GM23248 (cell line): Measurements from ENCODE around the gene SLC6A12. TPM values are rescaled to one million over a fixed set of nuclear protein-coding genes. Genes with fewer than 3 reads are reported as not detected.

ENCODE experiments used
- DNase-seq: peaks from one replicate; pipeline ENCODE4 v3.0.0-alpha.2; 2015
- H2AFZ ChIP-seq: fragments of 200-600 bp; sonication (generic); 2 replicates; pipeline ENCODE4 v1.6.1; 2016; ENCODE audit warnings: antibody characterized with exemption
- H3F3A ChIP-seq: fragments of 200-600 bp; sonication (generic); 2 replicates; pipeline ENCODE4 v1.6.1; 2016; ENCODE audit warnings: mild to moderate bottlenecking, antibody characterized with exemption, mixed run types; ENCODE audit not compliant: insufficient read depth
- H3K27ac ChIP-seq: fragments of 200-600 bp; sonication (generic); 2 replicates; pipeline ENCODE4 v1.5.1; 2016; ENCODE audit warnings: mild to moderate bottlenecking
- H3K27me3 ChIP-seq: fragments of 200-600 bp; sonication (generic); replicated peaks from 2 replicates; pipeline ENCODE4 v1.6.1; 2016; ENCODE audit warnings: mild to moderate bottlenecking; ENCODE audit not compliant: insufficient read depth
- H3K36me3 ChIP-seq: fragments of 200-600 bp; sonication (generic); 2 replicates; pipeline ENCODE4 v1.6.1; 2016; ENCODE audit warnings: low read depth, mild to moderate bottlenecking
- H3K4me1 ChIP-seq: fragments of 200-600 bp; sonication (generic); 2 replicates; pipeline ENCODE4 v1.6.1; 2016; ENCODE audit warnings: mild to moderate bottlenecking; ENCODE audit not compliant: insufficient read depth
- H3K4me2 ChIP-seq: fragments of 200-600 bp; sonication (generic); one replicate; pipeline ENCODE4 v1.6.1; 2016; ENCODE audit warnings: mild to moderate bottlenecking; ENCODE audit not compliant: unreplicated experiment
- H3K4me3 ChIP-seq: fragments of 200-600 bp; sonication (generic); 2 replicates; pipeline ENCODE4 v1.5.1; 2016; ENCODE audit warnings: mild to moderate bottlenecking
- H3K79me2 ChIP-seq: fragments of 200-600 bp; sonication (generic); 2 replicates; pipeline ENCODE4 v1.6.1; 2016; ENCODE audit warnings: mild to moderate bottlenecking; ENCODE audit not compliant: insufficient read depth
- H3K9ac ChIP-seq: fragments of 200-600 bp; sonication (generic); 2 replicates; pipeline ENCODE4 v1.6.1; 2016; ENCODE audit warnings: mild to moderate bottlenecking
- H3K9me2 ChIP-seq: fragments of 200-600 bp; sonication (generic); 2 replicates; pipeline ENCODE4 v1.6.1; 2016; ENCODE audit warnings: mixed run types, mild to moderate bottlenecking, moderate library complexity; ENCODE audit not compliant: insufficient read depth
- H3K9me3 ChIP-seq: fragments of 200-600 bp; sonication (generic); one replicate; pipeline ENCODE4 v1.6.1; 2017; ENCODE audit warnings: low read depth
- H4K20me1 ChIP-seq: fragments of 200-600 bp; sonication (generic); 2 replicates; pipeline ENCODE4 v1.6.0; 2016; ENCODE audit not compliant: insufficient read depth
- EZH2 ChIP-seq: fragments of 200-600 bp; sonication (generic); IDR thresholded peaks from 2 replicates; pipeline ENCODE4 v1.6.1; 2018; ENCODE audit warnings: antibody characterized with exemption, mild to moderate bottlenecking; ENCODE audit not compliant: insufficient read depth, poor library complexity, severe bottlenecking
- EZH2phosphoT487 ChIP-seq: fragments of 200-600 bp; sonication (generic); IDR thresholded peaks from 2 replicates; pipeline ENCODE4 v1.6.1; 2018; ENCODE audit warnings: antibody characterized with exemption, moderate library complexity, mild to moderate bottlenecking, low read depth; ENCODE audit not compliant: insufficient read depth
- WGBS, 2 experiments: methylation state at CpG; one replicate each; pipeline ENCODE4 v1.1.6; 2015 to 2017; ENCODE audit warnings: low lambda C conversion rate in 2 of 2, low coverage in 1 of 2; ENCODE audit errors: missing lambda C conversion rate in 2 of 2; 5-methylcytosine and 5-hydroxymethylcytosine counted together
- in situ Hi-C: fragments of 300-500 bp; cut with MboI; formaldehyde crosslinking; loops from 2 replicates; pipeline ENCODE4 v1.15.0; 2020
- polyA plus RNA-seq: library from polyadenylated mRNA; unstranded; fragments of >200 nt; fragmentation: Nextera tagmentation; extraction: Ambion mirVana; gene quantifications from 2 replicates; pipeline ENCODE4 v1.2.1, GENCODE V29; 2016
- total RNA-seq: library from RNA; depleted of rRNA; stranded (reverse); fragments of >200 nt; shearing (Covaris generic); gene quantifications from 2 replicates; pipeline ENCODE4 v1.2.3, GENCODE V29; 2014

The SLC6A12 gene
- total and polyA plus RNA-seq, 2 experiments from 2014 or later, result not detected

DNA sequence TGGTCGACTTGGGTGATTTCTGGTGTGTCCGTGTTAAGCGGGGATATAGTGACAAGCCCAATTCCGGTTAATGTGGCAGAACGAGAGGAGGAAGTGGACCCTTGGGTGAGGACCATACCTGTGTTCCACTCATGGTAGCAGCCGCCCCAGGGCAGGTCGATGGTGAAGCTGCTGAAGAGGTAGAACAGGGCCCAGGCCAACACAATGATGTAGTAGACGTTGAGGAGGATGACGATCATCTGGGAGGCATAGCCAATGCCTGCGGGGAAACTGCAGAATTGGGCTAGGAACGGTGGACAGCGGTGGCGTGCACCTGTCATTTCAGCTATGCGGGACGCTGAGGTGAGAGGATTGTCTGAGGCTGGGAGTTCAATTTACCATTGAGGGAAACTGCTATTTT lies 28.5 kb upstream of the SLC6A12 start:
- Histone ChIP-seq H3K79me2 (no peaks in the 10 kb centered on the region), H3K27me3 (peaks cover 4% of the 10 kb centered on the region; the same call in 1 of the 2 replicates), H4K20me1 (no peaks in the 10 kb centered on the region), H3K36me3 (no peaks in the 10 kb centered on the region), H3K9me3 (no peaks in the 10 kb centered on the region), H2AFZ (no peak overlapping the region), H3F3A (no peaks in the 10 kb centered on the region), H3K9ac (no peak overlapping the region), H3K9me2 (no peaks in the 10 kb centered on the region), H3K4me3 (no peak overlapping the region), H3K27ac (no peak overlapping the region), H3K4me1 (no peaks in the 10 kb centered on the region), H3K4me2 (no peak overlapping the region)
- no peak for TF ChIP-seq EZH2phosphoT487
- TF ChIP-seq EZH2, result no peak
- 72 to 73% methylated on average over 15 of the region's 15 CpGs for WGBS, 2 experiments
- DNase-seq, result no peak
- in situ Hi-C loops, result no loop called here

GRCh38 chr12:241266-241665 lies 27.3 kb upstream of the SLC6A12 start:
- in situ Hi-C loops, result no loop called here
- H3K9me2 ChIP-seq, result no peaks in the 10 kb centered on the region
- no peak for TF ChIP-seq EZH2
- no peak for TF ChIP-seq EZH2phosphoT487
- no peak overlapping the region for H3K27ac ChIP-seq
- no peaks in the 10 kb centered on the region for H3K9me3 ChIP-seq
- H2AFZ ChIP-seq, result no peak overlapping the region
- H3K79me2 ChIP-seq, result no peaks in the 10 kb centered on the region
- no peak for DNase-seq
- H3F3A ChIP-seq, result no peaks in the 10 kb centered on the region
- no peaks in the 10 kb centered on the region for H3K4me1 ChIP-seq
- WGBS, 2 experiments, result 64 to 69% methylated on average over 9 of the region's 9 CpGs
- H3K36me3 ChIP-seq, result no peaks in the 10 kb centered on the region
- H3K4me2 ChIP-seq, result no peak overlapping the region
- no peak overlapping the region for H3K4me3 ChIP-seq
- peaks cover 4% of the 10 kb centered on the region; the same call in 1 of the 2 replicates for H3K27me3 ChIP-seq
- H4K20me1 ChIP-seq, result no peaks in the 10 kb centered on the region
- H3K9ac ChIP-seq, result no peak overlapping the region

DNA sequence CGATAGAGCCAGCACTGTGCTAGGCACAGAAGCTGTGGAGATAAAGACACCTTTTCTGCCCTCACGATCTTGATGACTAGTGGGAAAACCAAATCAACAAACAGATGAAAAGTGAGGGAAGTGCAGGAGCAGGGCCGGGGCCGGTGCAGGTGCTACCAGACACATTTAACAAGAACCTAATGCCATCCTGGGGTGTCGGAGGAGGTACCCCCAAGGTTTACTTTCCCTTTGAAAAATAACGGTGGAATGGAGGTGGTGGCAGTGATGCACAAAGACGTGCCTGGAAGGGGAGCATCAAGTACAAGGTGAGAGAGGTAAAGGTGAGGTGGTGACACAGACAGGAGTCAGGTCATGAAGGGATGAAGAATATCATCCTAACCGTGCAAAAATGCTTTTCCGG lies 26.6 kb upstream of the SLC6A12 start:
- in situ Hi-C loops, result no loop called here
- Histone ChIP-seq H3K79me2 (no peaks in the 10 kb centered on the region), H3K9ac (no peak overlapping the region), H3K27me3 (peaks cover 4% of the 10 kb centered on the region; the same call in 1 of the 2 replicates), H3F3A (no peaks in the 10 kb centered on the region), H3K4me3 (no peak overlapping the region), H3K4me1 (no peaks in the 10 kb centered on the region), H2AFZ (no peak overlapping the region), H3K9me3 (no peaks in the 10 kb centered on the region), H3K27ac (no peak overlapping the region), H3K9me2 (no peaks in the 10 kb centered on the region), H3K4me2 (no peak overlapping the region), H4K20me1 (no peaks in the 10 kb centered on the region), H3K36me3 (no peaks in the 10 kb centered on the region)
- no peak for DNase-seq
- 52 to 60% methylated on average over 9 of the region's 9 CpGs for WGBS, 2 experiments
- TF ChIP-seq EZH2, result no peak
- no peak for TF ChIP-seq EZH2phosphoT487

GRCh38 chr12:238736-239398 lies 24.9 kb upstream of the SLC6A12 start:
- H3F3A ChIP-seq, result no peaks in the 10 kb centered on the region
- H3K27ac ChIP-seq, result no peak overlapping the region
- no peaks in the 10 kb centered on the region for H3K36me3 ChIP-seq
- H3K9me2 ChIP-seq, result no peaks in the 10 kb centered on the region
- H3K4me1 ChIP-seq, result no peaks in the 10 kb centered on the region
- in situ Hi-C loops, result no loop called here
- H3K4me3 ChIP-seq, result no peak overlapping the region
- H2AFZ ChIP-seq, result no peak overlapping the region
- H3K4me2 ChIP-seq, result no peak overlapping the region
- peaks cover under 1% of the 10 kb centered on the region; the same call in 1 of the 2 replicates for H3K27me3 ChIP-seq
- no peak for DNase-seq
- H3K9ac ChIP-seq, result no peak overlapping the region
- H3K9me3 ChIP-seq, result no peaks in the 10 kb centered on the region
- WGBS, 2 experiments, result 31 to 34% methylated on average over 15 to 18 of the region's 19 CpGs
- no peaks in the 10 kb centered on the region for H3K79me2 ChIP-seq
- TF ChIP-seq EZH2phosphoT487, result no peak
- no peak for TF ChIP-seq EZH2
- H4K20me1 ChIP-seq, result no peaks in the 10 kb centered on the region

DNA sequence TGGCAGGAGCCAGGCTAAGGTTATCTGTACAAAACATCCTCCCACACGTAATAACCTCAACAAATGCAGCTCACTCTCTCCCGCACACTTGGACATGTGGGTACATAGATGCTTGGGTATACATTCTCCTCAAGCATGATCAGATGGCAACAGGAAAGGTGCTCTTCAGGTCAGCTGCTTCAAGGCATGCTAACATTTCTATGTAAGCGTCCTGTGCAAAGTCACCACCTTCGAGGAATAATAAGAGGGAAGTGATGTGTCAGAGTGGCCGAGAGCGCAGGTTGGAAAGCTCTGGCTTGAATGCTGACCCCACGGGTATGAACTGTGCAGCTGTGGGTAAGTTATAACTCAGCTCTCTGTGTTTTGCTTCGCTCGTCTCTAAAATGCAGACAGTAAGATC lies 24.2 kb upstream of the SLC6A12 start:
- Histone ChIP-seq H3F3A (no peaks in the 10 kb centered on the region), H3K4me3 (no peak overlapping the region), H3K27ac (no peak overlapping the region), H3K9me2 (no peaks in the 10 kb centered on the region), H3K79me2 (no peaks in the 10 kb centered on the region), H3K27me3 (peaks cover 2% of the 10 kb centered on the region; the same call in 1 of the 2 replicates), H3K36me3 (no peaks in the 10 kb centered on the region), H3K9me3 (no peaks in the 10 kb centered on the region), H3K4me2 (no peak overlapping the region), H4K20me1 (no peaks in the 10 kb centered on the region), H3K4me1 (no peaks in the 10 kb centered on the region), H3K9ac (no peak overlapping the region), H2AFZ (no peak overlapping the region)
- 50 to 61% methylated on average over 9 of the region's 9 CpGs for WGBS, 2 experiments
- TF ChIP-seq EZH2phosphoT487, result no peak
- no peak for TF ChIP-seq EZH2
- in situ Hi-C loops, result no loop called here
- no peak for DNase-seq
